HepG2 (cell line): ENCODE data around the gene ZFP1. TPM values are rescaled to one million over a fixed set of nuclear protein-coding genes. Genes with fewer than 3 reads are reported as not detected.

Experiments used
- ATAC-seq: fragments of 200-7000 bp; cut with Tn5 transposase; 3 replicates; pipeline ENCODE4 v1.9.1; 2020; ENCODE audit warnings: mild to moderate bottlenecking, moderate library complexity
- BruUV-seq: library from RNA; stranded (reverse); fragments of 400-500 nt; replicated peaks from 2 replicates; lab custom pipeline; 2021; lab: Mats Ljungman, UMichigan
- CTCF ChIA-PET: fragments of 300-600 bp; formaldehyde crosslinking; extraction: SDS; loops from one replicate; lab custom pipeline; 2021; ENCODE audit warnings: low total read pairs, inconsistent platforms, low intra/inter-chr PET ratio; lab: Yijun Ruan, JAX
- POLR2A ChIA-PET: fragments of 350-600 bp; sonication (Branson Sonifier 250); formaldehyde crosslinking; loops from one replicate; lab custom pipeline; 2020; ENCODE audit warnings: antibody characterized with exemption, inconsistent platforms; lab: Yijun Ruan, JAX
- DNase-seq: peaks from one replicate; pipeline ENCODE4 v3.0.0-alpha.2; 2015; ENCODE audit warnings: low spot score
- FAIRE-seq: peaks from 3 replicates; lab custom pipeline; 2011; peaks lifted over from hg19 to GRCh38; lab: Jason Lieb, UNC
- H2AFZ ChIP-seq: one replicate; pipeline ENCODE4 v1.6.1; 2011; ENCODE audit warnings: low read length, inconsistent platforms
- H3K27ac ChIP-seq: fragments of 300-600 bp; 3 replicates; pipeline ENCODE4 v1.8.0; 2011; ENCODE audit warnings: mixed run types, mild to moderate bottlenecking, mixed read lengths, low read length, inconsistent platforms; ENCODE audit not compliant: insufficient read depth; ENCODE audit errors: extremely low read length
- H3K27me3 ChIP-seq, 2 experiments: fragments of 200-600 bp in 1 of 2; 2 replicates in 1 of 2; 3 replicates in 1 of 2; pipeline versions ENCODE4 v1.6.0 to v1.8.0; 2011; ENCODE audit warnings: low read length in 2 of 2, mild to moderate bottlenecking in 2 of 2, moderate library complexity in 2 of 2, inconsistent platforms in 1 of 2; ENCODE audit not compliant: insufficient read depth in 2 of 2, control insufficient read depth in 1 of 2
- H3K36me3 ChIP-seq, 2 experiments: fragments of 200-600 bp in 1 of 2; replicated peaks in 1 of 2; 2 replicates in 1 of 2; 3 replicates in 1 of 2; pipeline versions ENCODE4 v1.5.1 to v1.8.0; 2011; ENCODE audit warnings: low read length in 2 of 2, inconsistent platforms in 1 of 2; ENCODE audit not compliant: insufficient read depth in 2 of 2, control insufficient read depth in 1 of 2
- H3K4me1 ChIP-seq: 2 replicates; pipeline ENCODE4 v1.5.1; 2012; ENCODE audit warnings: low read length, inconsistent platforms; ENCODE audit not compliant: insufficient read depth
- H3K4me2 ChIP-seq: 2 replicates; pipeline ENCODE4 v1.6.0; 2011; ENCODE audit warnings: low read depth, low read length, inconsistent platforms
- H3K4me3 ChIP-seq, 3 experiments: fragments of 200-600 bp in 1 of 3; sonication (generic), shearing (Covaris generic) in 1 of 3; replicated peaks in 1 of 3; 2 replicates each; pipeline ENCODE4 v1.5.1; 2011 to 2016; ENCODE audit warnings: low read length in 3 of 3, inconsistent platforms in 2 of 3, low read depth in 2 of 3, mild to moderate bottlenecking in 2 of 3, control low read depth in 1 of 3, mixed read lengths in 1 of 3; ENCODE audit not compliant: insufficient read depth in 1 of 3
- H3K79me2 ChIP-seq: one replicate; pipeline ENCODE4 v1.6.1; 2011; ENCODE audit warnings: low read length, inconsistent platforms; ENCODE audit not compliant: insufficient read depth
- H3K9ac ChIP-seq: 2 replicates; pipeline ENCODE4 v1.6.0; 2011; ENCODE audit warnings: mild to moderate bottlenecking, low read depth, low read length, inconsistent platforms; ENCODE audit not compliant: insufficient read depth
- H3K9me3 ChIP-seq: 2 replicates; pipeline ENCODE4 v1.5.1; 2012; ENCODE audit warnings: mild to moderate bottlenecking, low read length
- H4K20me1 ChIP-seq: 2 replicates; pipeline ENCODE4 v1.6.0; 2011; ENCODE audit warnings: inconsistent platforms, mild to moderate bottlenecking, low read length, moderate library complexity; ENCODE audit not compliant: insufficient read depth
- HCFC1 ChIP-seq: fragments of 150-350 bp; IDR thresholded peaks from 2 replicates; pipeline ENCODE4 v1.6.1; 2014; ENCODE audit warnings: low read depth, low read length
- HHEX ChIP-seq: IDR thresholded peaks from 2 replicates; pipeline ENCODE4 v1.6.1; 2016; ENCODE audit warnings: control low read depth
- JARID2 ChIP-seq: sonication (generic); formaldehyde crosslinking; IDR thresholded peaks from 2 replicates; pipeline ENCODE4 v1.8.1; 2023; ENCODE audit warnings: missing genetic modification reagents, inconsistent platforms; ENCODE audit not compliant: insufficient replicate concordance
- JUN ChIP-seq: sonication (generic); formaldehyde crosslinking; IDR thresholded peaks from 2 replicates; pipeline ENCODE4 v1.4.0; 2020; ENCODE audit warnings: mild to moderate bottlenecking, missing genetic modification reagents
- KDM5A ChIP-seq: fragments of 200-600 bp; sonication (generic); IDR thresholded peaks from 2 replicates; pipeline ENCODE4 v1.7.0; 2018; ENCODE audit warnings: antibody characterized with exemption, mild to moderate bottlenecking, low read length, borderline replicate concordance
- KLF6 ChIP-seq: IDR thresholded peaks from 2 replicates; pipeline ENCODE4 v1.8.0; 2016; ENCODE audit warnings: missing biosample characterization, missing genetic modification reagents
- MLLT10 ChIP-seq: sonication (generic); formaldehyde crosslinking; IDR thresholded peaks from 2 replicates; pipeline ENCODE4 v1.4.0; 2020; ENCODE audit warnings: missing genetic modification reagents
- NAIF1 ChIP-seq: sonication (generic); formaldehyde crosslinking; IDR thresholded peaks from 2 replicates; pipeline ENCODE4 v1.5.0; 2020; ENCODE audit warnings: mild to moderate bottlenecking, missing genetic modification reagents, borderline replicate concordance
- SYNCRIP ChIP-seq: fragments of 200-400 bp; formaldehyde crosslinking; IDR thresholded peaks from 2 replicates; pipeline ENCODE4 v1.6.1; 2018; ENCODE audit warnings: mild to moderate bottlenecking, low read depth, low read length; ENCODE audit not compliant: insufficient read depth
- TARDBP ChIP-seq: sonication (generic); formaldehyde crosslinking; IDR thresholded peaks from 2 replicates; pipeline ENCODE4 v1.8.0; 2022; ENCODE audit warnings: mild to moderate bottlenecking, missing genetic modification reagents
- ZFY ChIP-seq: sonication (generic); formaldehyde crosslinking; IDR thresholded peaks from 2 replicates; pipeline ENCODE4 v1.4.0; 2020; ENCODE audit warnings: missing genetic modification reagents
- ZNF143 ChIP-seq: sonication (generic); formaldehyde crosslinking; IDR thresholded peaks from 2 replicates; pipeline ENCODE4 v1.4.0; 2020; ENCODE audit warnings: missing genetic modification reagents
- ZNF296 ChIP-seq: sonication (generic); formaldehyde crosslinking; conservative IDR thresholded peaks from 2 replicates; pipeline ENCODE4 v1.5.0; 2020; ENCODE audit warnings: mild to moderate bottlenecking, missing genetic modification reagents
- ZNF329 ChIP-seq: sonication (generic); formaldehyde crosslinking; IDR thresholded peaks from 2 replicates; pipeline ENCODE4 v1.9.0; 2021; ENCODE audit warnings: low read depth, mild to moderate bottlenecking, missing genetic modification reagents
- ZNF331 ChIP-seq: sonication (generic); formaldehyde crosslinking; IDR thresholded peaks from 2 replicates; pipeline ENCODE4 v1.4.0; 2020; ENCODE audit warnings: missing genetic modification reagents
- ZNF431 ChIP-seq: sonication (generic); formaldehyde crosslinking; IDR thresholded peaks from 2 replicates; pipeline ENCODE4 v1.9.0; 2022; ENCODE audit warnings: missing genetic modification reagents, low read depth, mild to moderate bottlenecking, borderline replicate concordance
- ZNF776 ChIP-seq: sonication (generic); formaldehyde crosslinking; IDR thresholded peaks from 2 replicates; pipeline ENCODE4 v1.4.0; 2020; ENCODE audit warnings: mild to moderate bottlenecking, missing genetic modification reagents
- ZNF782 ChIP-seq: sonication (generic); formaldehyde crosslinking; IDR thresholded peaks from 2 replicates; pipeline ENCODE4 v1.4.0; 2020; ENCODE audit warnings: missing genetic modification reagents, mild to moderate bottlenecking, borderline replicate concordance
- WGBS: methylation state at CpG from one replicate; pipeline ENCODE4 v1.1.6; 2017; ENCODE audit warnings: low lambda C conversion rate; 5-methylcytosine and 5-hydroxymethylcytosine counted together
- in situ Hi-C: cut with HindIII; loops from 2 replicates; pipeline ENCODE4 v1.10.0; 2017; ENCODE audit warnings: low pct_unique_long_range_greater_than_20kb; ENCODE audit not compliant: extremely low pct_ligation_motif_present
- intact Hi-C: fragments of 100-400 bp; cut with micrococcal nuclease; formaldehyde crosslinking; loops from one replicate; pipeline ENCODE4 v1.10.0; 2022; ENCODE audit not compliant: unreplicated experiment
- polyA plus RNA-seq, 8 experiments: library from polyadenylated mRNA; depleted of rRNA in 3 of 8; stranded (reverse) in 7 of 8; unstranded in 1 of 8; fragments of >200 nt; fragmentation: Illumina TruSeq in 4 of 8; extraction: Trizol in 4 of 8; gene quantifications; 2 replicates each; pipeline versions ENCODE4 v1.2.1 to v1.2.3, GENCODE V29; 2011 to 2016; ENCODE audit warnings: low read depth in 4 of 8, missing spikeins in 1 of 8, mixed read lengths in 1 of 8; ENCODE audit not compliant: insufficient read depth in 1 of 8
- total RNA-seq, 5 experiments: library from RNA; depleted of rRNA; stranded (reverse); fragments of >200 nt; fragmentation: Illumina TruSeq; extraction: Trizol; gene quantifications; 2 replicates each; pipeline ENCODE4 v1.2.3, GENCODE V29; 2016; ENCODE audit warnings: low read depth in 1 of 5
- TF ChIP-seq, protein P1 (sequence below): sonication (generic); formaldehyde crosslinking; IDR thresholded peaks from 2 replicates; pipeline ENCODE4 v1.5.0; 2020; ENCODE audit warnings: mild to moderate bottlenecking, low read depth, missing genetic modification reagents, borderline replicate concordance
- TF ChIP-seq, protein P2 (sequence below): IDR thresholded peaks from 2 replicates; pipeline ENCODE4 v1.6.1; 2016; ENCODE audit warnings: low read depth, missing genetic modification reagents, missing compliant biosample characterization

Gene ZFP1
- total and polyA plus RNA-seq, 2 of the 13 experiments (the other 11 are each of a cell fraction or from before 2014, with no cell fraction given) = 8.3 to 14.0 TPM

DNA sequence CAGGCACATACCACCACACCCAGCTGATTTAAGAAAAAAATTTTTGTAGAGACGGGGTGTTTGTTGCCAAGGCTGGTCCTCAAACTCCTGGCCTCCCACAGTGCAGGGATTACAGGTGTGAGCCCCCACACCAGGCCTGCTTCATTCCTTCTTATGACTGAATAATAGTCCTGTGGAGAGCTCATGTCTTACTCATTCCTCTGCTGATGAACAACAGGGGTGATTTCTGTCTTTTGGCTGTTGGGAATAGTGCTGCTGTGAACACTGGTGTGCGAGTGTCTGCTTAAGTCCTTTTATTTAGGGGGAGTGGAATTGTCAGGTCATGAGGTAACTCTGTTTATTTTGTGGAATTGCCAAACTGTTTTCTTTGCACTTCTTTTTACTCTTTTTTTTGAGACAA lies 67.8 kb downstream of the ZFP1 start:
- peaks cover 50% of the 10 kb centered on the region for H3K4me1 ChIP-seq
- no peaks in the 10 kb centered on the region for H3K9me3 ChIP-seq
- intact Hi-C loops (no loop called here), in situ Hi-C loops (no loop called here)
- ChIA-PET POLR2A (no interaction called here), CTCF (no interaction called here)
- H3K4me3 ChIP-seq = no peak overlapping the region
- no TSS peak for BruUV-seq
- 0 out of 3 replicates have a peak, but pooled peaks have one; percentile 2 for ATAC-seq
- no peaks in the 10 kb centered on the region for H4K20me1 ChIP-seq
- no peak overlapping the region for H2AFZ ChIP-seq
- no peak for DNase-seq
- H3K79me2 ChIP-seq = no peaks in the 10 kb centered on the region
- H3K27ac ChIP-seq = no peak overlapping the region
- H3K4me2 ChIP-seq = peak overlapping the region; percentile 18
- H3K9ac ChIP-seq = no peak overlapping the region
- peak; percentile 8 for FAIRE-seq
- no peaks in the 10 kb centered on the region for H3K36me3 ChIP-seq
- 2% methylated on average over 2 of the region's 2 CpGs for WGBS
- H3K27me3 ChIP-seq = peaks cover 10 to 50% of the 10 kb centered on the region in 2 experiments
- TF ChIP-seq HCFC1 (no peak), MLLT10 (CRISPR knock-in tag) (no peak), ZNF331 (CRISPR knock-in tag) (no peak), ZNF776 (CRISPR knock-in tag) (no peak), ZNF296 (CRISPR knock-in tag) (0 out of 2 replicates have a peak, but pooled peaks have one; percentile 41), ZNF329 (CRISPR knock-in tag) (no peak), ZFY (no peak), KDM5A (no peak), JARID2 (CRISPR knock-in tag) (no peak), ZNF431 (CRISPR knock-in tag) (no peak), TARDBP (CRISPR knock-in tag) (no peak), SYNCRIP (no peak), ZNF143 (CRISPR knock-in tag) (no peak), NAIF1 (no peak), ZNF782 (CRISPR knock-in tag) (no peak), JUN (CRISPR knock-in tag) (peak; percentile 63; the same call in 1 of the 2 replicates), HHEX (CRISPR knock-in tag) (no peak), KLF6 (CRISPR knock-in tag) (no peak)
- TF ChIP-seq, protein P1, sequence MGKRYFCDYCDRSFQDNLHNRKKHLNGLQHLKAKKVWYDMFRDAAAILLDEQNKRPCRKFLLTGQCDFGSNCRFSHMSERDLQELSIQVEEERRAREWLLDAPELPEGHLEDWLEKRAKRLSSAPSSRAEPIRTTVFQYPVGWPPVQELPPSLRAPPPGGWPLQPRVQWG (CRISPR knock-in tag) = no peak
- TF ChIP-seq, protein P2, sequence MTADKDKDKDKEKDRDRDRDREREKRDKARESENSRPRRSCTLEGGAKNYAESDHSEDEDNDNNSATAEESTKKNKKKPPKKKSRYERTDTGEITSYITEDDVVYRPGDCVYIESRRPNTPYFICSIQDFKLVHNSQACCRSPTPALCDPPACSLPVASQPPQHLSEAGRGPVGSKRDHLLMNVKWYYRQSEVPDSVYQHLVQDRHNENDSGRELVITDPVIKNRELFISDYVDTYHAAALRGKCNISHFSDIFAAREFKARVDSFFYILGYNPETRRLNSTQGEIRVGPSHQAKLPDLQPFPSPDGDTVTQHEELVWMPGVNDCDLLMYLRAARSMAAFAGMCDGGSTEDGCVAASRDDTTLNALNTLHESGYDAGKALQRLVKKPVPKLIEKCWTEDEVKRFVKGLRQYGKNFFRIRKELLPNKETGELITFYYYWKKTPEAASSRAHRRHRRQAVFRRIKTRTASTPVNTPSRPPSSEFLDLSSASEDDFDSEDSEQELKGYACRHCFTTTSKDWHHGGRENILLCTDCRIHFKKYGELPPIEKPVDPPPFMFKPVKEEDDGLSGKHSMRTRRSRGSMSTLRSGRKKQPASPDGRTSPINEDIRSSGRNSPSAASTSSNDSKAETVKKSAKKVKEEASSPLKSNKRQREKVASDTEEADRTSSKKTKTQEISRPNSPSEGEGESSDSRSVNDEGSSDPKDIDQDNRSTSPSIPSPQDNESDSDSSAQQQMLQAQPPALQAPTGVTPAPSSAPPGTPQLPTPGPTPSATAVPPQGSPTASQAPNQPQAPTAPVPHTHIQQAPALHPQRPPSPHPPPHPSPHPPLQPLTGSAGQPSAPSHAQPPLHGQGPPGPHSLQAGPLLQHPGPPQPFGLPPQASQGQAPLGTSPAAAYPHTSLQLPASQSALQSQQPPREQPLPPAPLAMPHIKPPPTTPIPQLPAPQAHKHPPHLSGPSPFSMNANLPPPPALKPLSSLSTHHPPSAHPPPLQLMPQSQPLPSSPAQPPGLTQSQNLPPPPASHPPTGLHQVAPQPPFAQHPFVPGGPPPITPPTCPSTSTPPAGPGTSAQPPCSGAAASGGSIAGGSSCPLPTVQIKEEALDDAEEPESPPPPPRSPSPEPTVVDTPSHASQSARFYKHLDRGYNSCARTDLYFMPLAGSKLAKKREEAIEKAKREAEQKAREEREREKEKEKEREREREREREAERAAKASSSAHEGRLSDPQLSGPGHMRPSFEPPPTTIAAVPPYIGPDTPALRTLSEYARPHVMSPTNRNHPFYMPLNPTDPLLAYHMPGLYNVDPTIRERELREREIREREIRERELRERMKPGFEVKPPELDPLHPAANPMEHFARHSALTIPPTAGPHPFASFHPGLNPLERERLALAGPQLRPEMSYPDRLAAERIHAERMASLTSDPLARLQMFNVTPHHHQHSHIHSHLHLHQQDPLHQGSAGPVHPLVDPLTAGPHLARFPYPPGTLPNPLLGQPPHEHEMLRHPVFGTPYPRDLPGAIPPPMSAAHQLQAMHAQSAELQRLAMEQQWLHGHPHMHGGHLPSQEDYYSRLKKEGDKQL = no peak
